Esophagus squamous epithelium (tissue), 5 donors: ENCODE results near the gene KCNS3. TPM values are rescaled to one million over a fixed set of nuclear protein-coding genes. Genes with fewer than 3 reads are reported as not detected.
A peak's percentile ranks its signal among the peaks of the same experiment; 100 is the strongest.

Source experiments
- DNase-seq: peaks from one replicate; lab custom pipeline; 2025; lab: John Stamatoyannopoulos, UW
- H3K27ac ChIP-seq, 4 donors: fragments of 200-600 bp; sonication (generic); one replicate each; pipeline ENCODE4 v1.5.1; 2016 to 2019; ENCODE audit warnings: mild to moderate bottlenecking in 1 of 4
- H3K27me3 ChIP-seq, 4 donors: fragments of 200-600 bp; sonication (generic); 1 replicate in 3 of 4; 2 replicates in 1 of 4; pipeline versions ENCODE4 v1.5.1 to v1.6.0; 2017 to 2021; ENCODE audit warnings: antibody characterized with exemption in 1 of 4
- H3K36me3 ChIP-seq, 3 donors: fragments of 200-600 bp; sonication (generic); one replicate each; pipeline ENCODE4 v1.5.1; 2016 to 2019
- H3K4me1 ChIP-seq, 3 donors: fragments of 200-600 bp; sonication (generic); one replicate each; pipeline ENCODE4 v1.5.1; 2017 to 2019
- H3K4me3 ChIP-seq, 4 donors: fragments of 200-600 bp; sonication (generic); 1 replicate in 3 of 4; 2 replicates in 1 of 4; pipeline ENCODE4 v1.5.1; 2016 to 2019; ENCODE audit warnings: mild to moderate bottlenecking in 2 of 4, moderate library complexity in 1 of 4
- H3K9me3 ChIP-seq, 3 donors: fragments of 200-600 bp; sonication (generic); one replicate each; pipeline ENCODE4 v1.5.1; 2016 to 2019
- CTCF ChIP-seq, 6 experiments: fragments of 450-650 bp in 4 of 6; fragments of 200-600 bp in 2 of 6; sonication (generic) in 2 of 6; IDR thresholded peaks; one replicate each; pipeline ENCODE4 v1.5.1; 2016 to 2019; ENCODE audit warnings: antibody characterized with exemption in 6 of 6, mild to moderate bottlenecking in 4 of 6, moderate library complexity in 4 of 6
- POLR2A ChIP-seq, 4 donors: fragments of 450-650 bp; IDR thresholded peaks; one replicate each; pipeline ENCODE4 v1.6.1; 2017; ENCODE audit warnings: antibody characterized with exemption in 4 of 4, mild to moderate bottlenecking in 4 of 4, moderate library complexity in 3 of 4
- WGBS, 2 donors: methylation state at CpG; one replicate each; pipeline ENCODE4 v1.1.5; 2018; 5-methylcytosine and 5-hydroxymethylcytosine counted together
- intact Hi-C: fragments of 100-400 bp; cut with DNase I; formaldehyde crosslinking; loops from one replicate; pipeline ENCODE4 v1.15.0; 2022
- total RNA-seq, 4 donors: library from RNA; depleted of rRNA; stranded (reverse); fragments of >200 nt; gene quantifications; one replicate each; pipeline ENCODE4 v1.1.0, GENCODE V29; 2016
- donor health status: DM: yes; HTN: yes; CAD: no.

KCNS3 gene
- total RNA-seq, 4 donors from 2014 or later, result 8.6 to 33.5 (median 21.5) TPM

- TF ChIP-seq CTCF (IDR thresholded peaks at IDR 0.05) (no peak), POLR2A (IDR thresholded peaks at IDR 0.05) (no peak)
- Histone ChIP-seq H3K36me3 (no peaks in the 10 kb centered on the region), H3K27me3 (peaks cover 0 to 55% (median 0%) of the 10 kb centered on the region in 4 donors), H3K4me1 (peaks cover 0 to 8% (median 5%) of the 10 kb centered on the region in 3 donors), H3K9me3 (no peaks in the 10 kb centered on the region), H3K27ac (no peak overlapping the region), H3K4me3 (no peak overlapping the region)
- DNase-seq, result no peak
- 76 to 84% methylated on average over 2 of the region's 2 CpGs for WGBS, 2 donors
- intact Hi-C loops, result no loop called here
Observed at GRCh38 chr2:17873021-17873420, 5.4 kb upstream of the KCNS3 start.

- DNase-seq, result no peak
- intact Hi-C loops, result no loop called here
- H3K9me3 ChIP-seq, result no peaks in the 10 kb centered on the region
- H3K27me3 ChIP-seq, result peaks cover 0 to 72% (median 0%) of the 10 kb centered on the region in 4 donors
- TF ChIP-seq POLR2A (IDR thresholded peaks at IDR 0.05), result no peak
- no peak for TF ChIP-seq CTCF (IDR thresholded peaks at IDR 0.05)
- H3K27ac ChIP-seq, result no peak overlapping the region
- no peaks in the 10 kb centered on the region for H3K36me3 ChIP-seq
- peaks cover 10 to 34% (median 19%) of the 10 kb centered on the region in 3 donors for H3K4me1 ChIP-seq
- 70 to 76% methylated on average over 3 to 4 of the region's 4 CpGs for WGBS, 2 donors
- no peak overlapping the region for H3K4me3 ChIP-seq
Observed at GRCh38 chr2:17876590-17876989, 1.9 kb upstream of the KCNS3 start.

- H3K27ac ChIP-seq, result peak overlapping the region; percentile 32 to 83 (median 64)
- intact Hi-C loops, result no loop called here
- 1 to 4% methylated on average over 9 to 14 of the region's 28 CpGs for WGBS, 2 donors
- H3K9me3 ChIP-seq, result no peaks in the 10 kb centered on the region
- peaks cover 10 to 34% (median 19%) of the 10 kb centered on the region in 3 donors for H3K4me1 ChIP-seq
- H3K4me3 ChIP-seq, result peak overlapping the region; percentile 53 to 73 (median 70)
- no peak for DNase-seq
- no peaks in the 10 kb centered on the region for H3K36me3 ChIP-seq
- H3K27me3 ChIP-seq, result peaks cover 0 to 63% (median 0%) of the 10 kb centered on the region in 4 donors
- TF ChIP-seq POLR2A (IDR thresholded peaks at IDR 0.05) (no peak), CTCF (IDR thresholded peaks at IDR 0.05) (no peak)
Observed at GRCh38 chr2:17877811-17878280, 621 bp upstream of the KCNS3 start.

- Histone ChIP-seq H3K27me3 (peaks cover 0 to 55% (median 0%) of the 10 kb centered on the region in 4 donors), H3K4me1 (peaks cover 10 to 34% (median 19%) of the 10 kb centered on the region in 3 donors), H3K36me3 (no peaks in the 10 kb centered on the region), H3K9me3 (no peaks in the 10 kb centered on the region), H3K4me3 (peak overlapping the region; percentile 53 to 73 (median 70)), H3K27ac (peak overlapping the region; percentile 55 to 83 (median 74))
- intact Hi-C loops, result no loop called here
- TF ChIP-seq POLR2A (IDR thresholded peaks at IDR 0.05) (no peak), CTCF (IDR thresholded peaks at IDR 0.05) (peak in 3 of 6 experiments; percentile 21 to 43 (median 28))
- WGBS, 2 donors, result 0 to 1% methylated on average over 11 to 17 of the region's 49 CpGs
- no peak for DNase-seq
Observed at GRCh38 chr2:17879137-17879912, 858 bp downstream of the KCNS3 start.

GRCh38 chr2:17879913-17880274 lies 1.4 kb downstream of the KCNS3 start:
- WGBS, 2 donors, result 27 to 60% methylated on average over 5 to 9 of the region's 9 CpGs
- Histone ChIP-seq H3K4me3 (peak overlapping the region; percentile 53 to 73 (median 70)), H3K27ac (peak overlapping the region in 2 of 4 donors; percentile 75 to 83), H3K4me1 (peaks cover 10 to 34% (median 19%) of the 10 kb centered on the region in 3 donors), H3K27me3 (peaks cover 0 to 53% (median 0%) of the 10 kb centered on the region in 4 donors), H3K9me3 (no peaks in the 10 kb centered on the region), H3K36me3 (no peaks in the 10 kb centered on the region)
- no peak for DNase-seq
- TF ChIP-seq POLR2A (IDR thresholded peaks at IDR 0.05) (no peak), CTCF (IDR thresholded peaks at IDR 0.05) (no peak)
- intact Hi-C loops, result no loop called here
